BJ (cell line): Measurements from ENCODE around the gene USP40. TPM values are rescaled to one million over a fixed set of nuclear protein-coding genes. Genes with fewer than 3 reads are reported as not detected.

Experiments used
- CTCF ChIA-PET: fragments of 350-600 bp; formaldehyde crosslinking; extraction: SDS; loops from one replicate; lab custom pipeline; 2021; ENCODE audit warnings: antibody characterized with exemption, inconsistent platforms; lab: Yijun Ruan, JAX
- POLR2A ChIA-PET: fragments of 300-600 bp; sonication (Branson Sonifier 250); formaldehyde crosslinking; extraction: SDS; loops from one replicate; lab custom pipeline; 2021; ENCODE audit warnings: antibody characterized with exemption; lab: Charles Lee
- DNase-seq: peaks from one replicate; pipeline ENCODE4 v3.0.0-alpha.2; 2011; ENCODE audit warnings: low read depth
- H3K27me3 ChIP-seq: 2 replicates; pipeline ENCODE4 v1.6.0; 2011; ENCODE audit warnings: low read length; ENCODE audit not compliant: control insufficient read depth, insufficient read depth
- H3K36me3 ChIP-seq: 2 replicates; pipeline ENCODE4 v1.5.1; 2011; ENCODE audit warnings: low read length; ENCODE audit not compliant: control insufficient read depth, insufficient read depth
- H3K4me3 ChIP-seq: 2 replicates; pipeline ENCODE4 v1.5.1; 2011; ENCODE audit warnings: low read depth, mild to moderate bottlenecking, control low read depth, low read length
- CTCF ChIP-seq: IDR thresholded peaks from 2 replicates; pipeline ENCODE4 v1.5.1; 2011; ENCODE audit warnings: low read depth, mild to moderate bottlenecking, control low read depth, inconsistent platforms, low read length, moderate library complexity; ENCODE audit not compliant: insufficient read depth
- polyA plus RNA-seq: library from polyadenylated mRNA; depleted of rRNA; stranded (reverse); fragments of >200 nt; gene quantifications from 2 replicates; pipeline ENCODE4 v1.2.3, GENCODE V29; 2011

The USP40 gene
- polyA plus RNA-seq, 1 experiment = 48.9 TPM

GRCh38 chr2:233455491-233455890, 111.1 kb downstream of the USP40 start:
- Histone ChIP-seq H3K27me3 (no peaks in the 10 kb centered on the region), H3K36me3 (peaks cover 14% of the 10 kb centered on the region), H3K4me3 (no peak overlapping the region)
- ChIA-PET CTCF (interaction anchor here (1.5 kb wide), 1 partner anchor 12 kb away, joined by 6 read pairs; no protein-coding TSS in a partner anchor), POLR2A (no interaction called here)
- DNase-seq = no peak
- TF ChIP-seq CTCF = no peak

GRCh38 chr2:233455006-233455405, 111.6 kb downstream of the USP40 start:
- Histone ChIP-seq H3K36me3 (peaks cover 11% of the 10 kb centered on the region), H3K4me3 (no peak overlapping the region), H3K27me3 (no peaks in the 10 kb centered on the region)
- no peak for DNase-seq
- ChIA-PET CTCF (interaction anchor here (1.5 kb wide), 1 partner anchor 12 kb away, joined by 6 read pairs; no protein-coding TSS in a partner anchor), POLR2A (no interaction called here)
- TF ChIP-seq CTCF = no peak

- ChIA-PET POLR2A (no interaction called here), CTCF (interaction anchor here (1.1 to 3.8 kb wide), 3 partner anchors 10 to 258 kb away, joined by 3 to 17 read pairs (median 15); no protein-coding TSS in a partner anchor)
- Histone ChIP-seq H3K36me3 (peaks cover 15% of the 10 kb centered on the region), H3K27me3 (no peaks in the 10 kb centered on the region), H3K4me3 (no peak overlapping the region)
- TF ChIP-seq CTCF = no peak
- DNase-seq = no peak
Measured at GRCh38 chr2:233453916-233454315, 112.7 kb downstream of the USP40 start.

GRCh38 chr2:233453111-233453915, 113.3 kb downstream of the USP40 start:
- no peak for TF ChIP-seq CTCF
- no peak for DNase-seq
- ChIA-PET POLR2A (no interaction called here), CTCF (interaction anchor here (1.1 to 3.8 kb wide), 3 partner anchors 10 to 258 kb away, joined by 3 to 17 read pairs (median 15); no protein-coding TSS in a partner anchor)
- Histone ChIP-seq H3K27me3 (no peaks in the 10 kb centered on the region), H3K36me3 (peaks cover 15% of the 10 kb centered on the region), H3K4me3 (no peak overlapping the region)

- ChIA-PET CTCF (interaction anchor here (3.1 to 3.8 kb wide), 2 partner anchors 8 to 260 kb away, joined by 15 to 17 read pairs; no protein-coding TSS in a partner anchor), POLR2A (no interaction called here)
- H3K4me3 ChIP-seq = no peak overlapping the region
- H3K27me3 ChIP-seq = no peaks in the 10 kb centered on the region
- no peak for TF ChIP-seq CTCF
- no peak for DNase-seq
- peaks cover 11% of the 10 kb centered on the region for H3K36me3 ChIP-seq
Measured at GRCh38 chr2:233451950-233452349, 114.6 kb downstream of the USP40 start.
